IMR-90 (cell line): ENCODE results near the gene ITPR2. TPM values are rescaled to one million over a fixed set of nuclear protein-coding genes. Genes with fewer than 3 reads are reported as not detected.

ENCODE experiments used
- ATAC-seq: fragments of 200-7000 bp; cut with Tn5 transposase; 2 replicates; pipeline ENCODE4 v1.9.1; 2020; ENCODE audit warnings: low read depth, mild to moderate bottlenecking, moderate library complexity
- BruUV-seq: library from RNA; stranded (reverse); fragments of 400-500 nt; replicated peaks from 2 replicates; lab custom pipeline; 2021; lab: Mats Ljungman, UMichigan
- CTCF ChIA-PET: fragments of 300-600 bp; formaldehyde crosslinking; extraction: SDS; loops from one replicate; lab custom pipeline; 2021; ENCODE audit warnings: antibody characterized with exemption; lab: Yijun Ruan, JAX
- POLR2A ChIA-PET: fragments of 300-600 bp; sonication (Branson Sonifier 250); formaldehyde crosslinking; loops from one replicate; lab custom pipeline; 2022; ENCODE audit warnings: antibody characterized with exemption; ENCODE audit not compliant: unreplicated experiment; lab: Charles Lee
- DNase-seq: peaks from one replicate; pipeline ENCODE4 v3.0.0; 2013
- H2AFZ ChIP-seq: replicated peaks from 2 replicates; pipeline ENCODE3; 2013; ENCODE audit warnings: low read length, mild to moderate bottlenecking; ENCODE audit not compliant: poor library complexity
- H2AK5ac ChIP-seq: 2 replicates; pipeline ENCODE4 v1.6.1; 2013; ENCODE audit warnings: low read depth, low read length, inconsistent platforms
- H2AK9ac ChIP-seq: replicated peaks from 2 replicates; pipeline ENCODE3; 2013; ENCODE audit warnings: mild to moderate bottlenecking, low read depth, low read length, moderate library complexity; ENCODE audit not compliant: poor library complexity
- H2BK120ac ChIP-seq: 2 replicates; pipeline ENCODE4 v1.6.1; 2013; ENCODE audit warnings: low read depth, low read length, inconsistent platforms
- H2BK15ac ChIP-seq: 3 replicates; pipeline ENCODE4 v1.6.1; 2013; ENCODE audit warnings: low read depth, low read length, inconsistent platforms
- H2BK20ac ChIP-seq: 2 replicates; pipeline ENCODE4 v1.6.1; 2013; ENCODE audit warnings: low read depth, mild to moderate bottlenecking, inconsistent platforms, low read length, moderate library complexity
- H2BK5ac ChIP-seq: 2 replicates; pipeline ENCODE4 v1.6.1; 2013; ENCODE audit warnings: mild to moderate bottlenecking, low read depth, low read length, inconsistent platforms; ENCODE audit not compliant: poor library complexity, severe bottlenecking
- H3K14ac ChIP-seq: replicated peaks from 2 replicates; pipeline ENCODE4 v1.6.1; 2013; ENCODE audit warnings: low read depth, low read length, inconsistent platforms
- H3K18ac ChIP-seq: 2 replicates; pipeline ENCODE4 v1.6.1; 2013; ENCODE audit warnings: low read depth, low read length, control low read depth
- H3K23ac ChIP-seq: 2 replicates; pipeline ENCODE4 v1.6.1; 2013; ENCODE audit warnings: low read depth, low read length, inconsistent platforms
- H3K27ac ChIP-seq: 2 replicates; pipeline ENCODE4 v1.5.1; 2013; ENCODE audit warnings: mild to moderate bottlenecking, control low read depth, low read length; ENCODE audit not compliant: insufficient read depth
- H3K27me3 ChIP-seq: 2 replicates; pipeline ENCODE4 v1.6.1; 2013; ENCODE audit warnings: low read length; ENCODE audit not compliant: control insufficient read depth, insufficient read depth
- H3K36me3 ChIP-seq: 2 replicates; pipeline ENCODE4 v1.6.1; 2013; ENCODE audit warnings: low read length, mixed read lengths; ENCODE audit not compliant: control insufficient read depth, insufficient read depth
- H3K4ac ChIP-seq: 2 replicates; pipeline ENCODE4 v1.6.1; 2013; ENCODE audit warnings: low read depth, low read length, inconsistent platforms
- H3K4me1 ChIP-seq: 2 replicates; pipeline ENCODE4 v1.6.1; 2013; ENCODE audit warnings: low read length, mixed read lengths; ENCODE audit not compliant: control insufficient read depth, insufficient read depth
- H3K4me2 ChIP-seq: 2 replicates; pipeline ENCODE4 v1.6.1; 2013; ENCODE audit warnings: low read depth, mild to moderate bottlenecking, control low read depth, low read length, moderate library complexity
- H3K4me3 ChIP-seq: 2 replicates; pipeline ENCODE4 v1.5.1; 2013; ENCODE audit warnings: low read depth, mild to moderate bottlenecking, control low read depth, low read length, moderate library complexity; ENCODE audit not compliant: insufficient read depth
- H3K56ac ChIP-seq: 2 replicates; pipeline ENCODE4 v1.6.1; 2013; ENCODE audit warnings: low read length, inconsistent platforms; ENCODE audit not compliant: insufficient read depth; ENCODE audit errors: extremely low read depth
- H3K79me1 ChIP-seq, 2 experiments: 2 replicates each; pipeline ENCODE4 v1.6.1; 2013; ENCODE audit warnings: low read length in 2 of 2, inconsistent platforms in 1 of 2, low read depth in 1 of 2
- H3K9ac ChIP-seq: 2 replicates; pipeline ENCODE4 v1.6.1; 2013; ENCODE audit warnings: low read depth, low read length, control low read depth
- H3K9me1 ChIP-seq: 2 replicates; pipeline ENCODE4 v1.6.1; 2013; ENCODE audit warnings: low read length, inconsistent platforms; ENCODE audit not compliant: insufficient read depth
- H3K9me3 ChIP-seq: 2 replicates; pipeline ENCODE4 v1.6.1; 2013; ENCODE audit warnings: low read length; ENCODE audit not compliant: control insufficient read depth, insufficient read depth
- H4K20me1 ChIP-seq: 2 replicates; pipeline ENCODE4 v1.6.1; 2013; ENCODE audit warnings: low read length, inconsistent platforms; ENCODE audit not compliant: insufficient read depth
- H4K5ac ChIP-seq: 2 replicates; pipeline ENCODE4 v1.6.1; 2013; ENCODE audit warnings: mild to moderate bottlenecking, low read depth, low read length, control low read depth
- H4K8ac ChIP-seq, 2 experiments: 2 replicates each; pipeline ENCODE4 v1.6.1; 2013; ENCODE audit warnings: low read depth in 2 of 2, low read length in 2 of 2, control low read depth in 1 of 2, inconsistent platforms in 1 of 2
- H4K91ac ChIP-seq: 2 replicates; pipeline ENCODE4 v1.6.1; 2013; ENCODE audit warnings: low read depth, low read length, inconsistent platforms; ENCODE audit not compliant: insufficient read depth
- BHLHE40 ChIP-seq: fragments of 150-350 bp; IDR thresholded peaks from 2 replicates; pipeline ENCODE4 v1.6.1; 2016; ENCODE audit warnings: mild to moderate bottlenecking, low read depth, low read length
- CEBPB ChIP-seq: IDR thresholded peaks from 2 replicates; pipeline ENCODE4 v1.6.1; 2012; ENCODE audit warnings: low read depth, low read length, improper control_type of control experiment
- CHD1 ChIP-seq: IDR thresholded peaks from 2 replicates; pipeline ENCODE4 v1.6.1; 2012; ENCODE audit warnings: low read depth, low read length, improper control_type of control experiment
- CTCF ChIP-seq: conservative IDR thresholded peaks from 2 replicates; pipeline ENCODE4 v1.5.1; 2012; ENCODE audit warnings: mild to moderate bottlenecking, low read depth, low read length, improper control_type of control experiment
- ELK1 ChIP-seq: fragments of 150-350 bp; IDR thresholded peaks from 2 replicates; pipeline ENCODE4 v1.6.1; 2016; ENCODE audit warnings: low read depth, mild to moderate bottlenecking, low read length, moderate library complexity, borderline replicate concordance
- FOS ChIP-seq: fragments of 150-350 bp; IDR thresholded peaks from 2 replicates; pipeline ENCODE4 v1.6.1; 2016; ENCODE audit warnings: low read depth, low read length
- MAFK ChIP-seq: IDR thresholded peaks from 2 replicates; pipeline ENCODE4 v1.6.1; 2012; ENCODE audit warnings: low read depth, low read length, improper control_type of control experiment
- MAZ ChIP-seq: IDR thresholded peaks from 2 replicates; pipeline ENCODE4 v1.6.1; 2012; ENCODE audit warnings: low read depth, mild to moderate bottlenecking, low read length, improper control_type of control experiment, moderate library complexity, borderline replicate concordance
- MXI1 ChIP-seq: IDR thresholded peaks from 2 replicates; pipeline ENCODE4 v1.6.1; 2012; ENCODE audit warnings: low read depth, mild to moderate bottlenecking, low read length, moderate library complexity, borderline replicate concordance
- NFE2L2 ChIP-seq: fragments of 150-350 bp; IDR thresholded peaks from 2 replicates; pipeline ENCODE4 v1.6.1; 2016; ENCODE audit warnings: low read depth, mild to moderate bottlenecking, low read length
- POLR2A ChIP-seq: IDR thresholded peaks from 2 replicates; pipeline ENCODE4 v1.6.1; 2012; ENCODE audit warnings: mild to moderate bottlenecking, low read depth, low read length
- RAD21 ChIP-seq: IDR thresholded peaks from 2 replicates; pipeline ENCODE4 v1.6.1; 2012; ENCODE audit warnings: low read length, improper control_type of control experiment
- RCOR1 ChIP-seq: IDR thresholded peaks from 2 replicates; pipeline ENCODE4 v1.6.1; 2012; ENCODE audit warnings: mild to moderate bottlenecking, low read length, improper control_type of control experiment; ENCODE audit not compliant: insufficient replicate concordance
- RFX5 ChIP-seq: IDR thresholded peaks from 2 replicates; pipeline ENCODE4 v1.8.0; 2012; ENCODE audit warnings: low read depth, mild to moderate bottlenecking, low read length, moderate library complexity
- SMC3 ChIP-seq: fragments of 150-350 bp; IDR thresholded peaks from 2 replicates; pipeline ENCODE4 v1.6.1; 2016; ENCODE audit warnings: low read depth, mild to moderate bottlenecking, antibody characterized with exemption, low read length, moderate library complexity
- USF2 ChIP-seq: fragments of 150-350 bp; IDR thresholded peaks from 2 replicates; pipeline ENCODE4 v1.6.1; 2017; ENCODE audit warnings: mild to moderate bottlenecking, antibody characterized with exemption, low read length, low read depth
- WGBS, 2 experiments: methylation state at CpG; one replicate each; pipeline versions ENCODE4 v1.1.5 to v1.1.7; 2013; ENCODE audit warnings: missing lambda C conversion rate in 2 of 2; ENCODE audit not compliant: insufficient read length in 1 of 2; ENCODE audit errors: extremely low coverage in 2 of 2; 5-methylcytosine and 5-hydroxymethylcytosine counted together
- dilution Hi-C: fragments of 300-500 bp; cut with HindIII; formaldehyde crosslinking; loops from one replicate; pipeline ENCODE4 v1.14.3; 2018; ENCODE audit warnings: low sequenced_read_pairs; ENCODE audit not compliant: unreplicated experiment
- in situ Hi-C: fragments of 300-500 bp; cut with MboI; formaldehyde crosslinking; loops from 3 replicates; pipeline ENCODE4 v1.14.3; 2019; ENCODE audit warnings: low sequenced_read_pairs, inconsistent platforms, mixed read lengths
- intact Hi-C: fragments of 100-400 bp; cut with micrococcal nuclease; formaldehyde crosslinking; loops from 2 replicates; pipeline ENCODE4 v1.10.0; 2022
- polyA plus RNA-seq, 3 experiments: library from polyadenylated mRNA; depleted of rRNA; stranded (reverse); fragments of >200 nt; gene quantifications; 2 replicates each; pipeline ENCODE4 v1.2.3, GENCODE V29; 2012; ENCODE audit warnings: low replicate concordance in 1 of 3
- total RNA-seq: library from RNA; depleted of rRNA; stranded (reverse); fragments of >200 nt; gene quantifications from 2 replicates; pipeline ENCODE4 v1.2.3, GENCODE V29; 2012

ITPR2 gene
- total and polyA plus RNA-seq, 2 of the 4 experiments (the other 2 are of a cell fraction), result 1.2 to 9.0 TPM

GRCh38 chr12:26711569-26711968 lies 121.4 kb downstream of the ITPR2 start:
- Histone ChIP-seq H3K14ac (no peak overlapping the region), H3K4ac (no peak overlapping the region), H3K79me1 (no peaks in the 10 kb centered on the region), H3K4me3 (no peak overlapping the region), H3K9me3 (no peaks in the 10 kb centered on the region), H4K20me1 (no peaks in the 10 kb centered on the region), H2BK15ac (no peak overlapping the region), H2BK5ac (no peak overlapping the region), H3K36me3 (no peaks in the 10 kb centered on the region), H2AK5ac (no peak overlapping the region), H2AFZ (no peak overlapping the region), H3K56ac (no peak overlapping the region), H3K4me2 (no peak overlapping the region), H2BK120ac (no peak overlapping the region), H4K5ac (no peak overlapping the region), H3K27ac (no peak overlapping the region), H3K27me3 (no peaks in the 10 kb centered on the region), H3K9me1 (no peaks in the 10 kb centered on the region), H3K23ac (no peak overlapping the region), H4K91ac (no peak overlapping the region), H2AK9ac (no peak overlapping the region), H3K18ac (no peak overlapping the region), H3K9ac (no peak overlapping the region), H4K8ac (no peak overlapping the region), H3K4me1 (no peaks in the 10 kb centered on the region), H2BK20ac (no peak overlapping the region)
- no TSS peak for BruUV-seq
- WGBS, 2 experiments, result 86% methylated on average over 1 of the region's 3 CpGs; no CpG with 5 or more reads in 1 of the 2 experiments
- CTCF ChIA-PET, result interaction anchor here (0.6 to 1.3 kb wide), 2 partner anchors 14 to 1277 kb away, joined by 3 read pairs; no protein-coding TSS in a partner anchor
- intact Hi-C loops (no loop called here), dilution Hi-C loops (no loop called here), in situ Hi-C loops (no loop called here)
- TF ChIP-seq CEBPB (no peak), CTCF (no peak), USF2 (no peak), MXI1 (no peak), NFE2L2 (no peak), RCOR1 (no peak), SMC3 (no peak), BHLHE40 (no peak), CHD1 (no peak), ELK1 (no peak), RFX5 (no peak), RAD21 (no peak), MAZ (no peak), POLR2A (no peak), FOS (no peak), MAFK (no peak)
- no peak for ATAC-seq
- no peak for DNase-seq
- POLR2A ChIA-PET, result no interaction called here
